ENCODE measurements around the gene GRAP2. TPM values are rescaled to one million over a fixed set of nuclear protein-coding genes. Genes with fewer than 3 reads are reported as not detected.

The GRAP2 gene
- total and polyA plus RNA-seq, 2 of the 4 experiments (the other 2 are of a cell fraction): not detected

GRCh38 chr22:39896313-39896996, 4.4 kb upstream of the GRAP2 start:
- Histone ChIP-seq H3K36me3 (ENCODE audit: control insufficient read depth, insufficient read depth, low read length) (no peaks in the 10 kb centered on the region), H2BK15ac (ENCODE audit: low read depth, low read length) (no peak overlapping the region), H4K20me1 (ENCODE audit: insufficient read depth, low read length) (no peaks in the 10 kb centered on the region), H2AK5ac (ENCODE audit: low read depth, low read length) (no peak overlapping the region), H4K91ac (ENCODE audit: insufficient read depth, low read depth, low read length) (no peak overlapping the region), H3K4ac (ENCODE audit: low read depth, low read length) (no peak overlapping the region), H2BK20ac (ENCODE audit: low read depth, low read length) (no peak overlapping the region), H3K27me3 (ENCODE audit: control insufficient read depth, insufficient read depth, low read length) (peaks cover 40% of the 10 kb centered on the region), H3K9ac (ENCODE audit: low read depth, low read length) (no peak overlapping the region), H4K5ac (ENCODE audit: low read depth, low read length) (no peak overlapping the region), H3K18ac (ENCODE audit: low read depth, low read length) (no peak overlapping the region), H2AFZ (replicated peaks; ENCODE audit: low read length, poor library complexity) (no peak overlapping the region), H2BK5ac (ENCODE audit: low read depth, low read length, poor library complexity, severe bottlenecking) (no peak overlapping the region), H3K4me1 (ENCODE audit: control insufficient read depth, insufficient read depth, low read length) (no peaks in the 10 kb centered on the region), H3K23ac (ENCODE audit: low read depth, low read length) (no peak overlapping the region), H4K8ac (ENCODE audit: low read depth in 2 of 2, low read length in 2 of 2) (no peak overlapping the region), H3K56ac (ENCODE audit: extremely low read depth, insufficient read depth, low read length) (no peak overlapping the region), H3K4me3 (ENCODE audit: insufficient read depth, low read depth, low read length) (no peak overlapping the region), H3K27ac (ENCODE audit: insufficient read depth, low read length) (no peak overlapping the region), H2AK9ac (replicated peaks; ENCODE audit: low read depth, low read length, poor library complexity) (no peak overlapping the region), H3K9me3 (ENCODE audit: control insufficient read depth, insufficient read depth, low read length) (no peaks in the 10 kb centered on the region), H3K9me1 (ENCODE audit: insufficient read depth, low read length) (no peaks in the 10 kb centered on the region), H3K79me1 (ENCODE audit: low read depth in 1 of 2, low read length in 2 of 2) (no peaks in the 10 kb centered on the region), H3K14ac (replicated peaks; ENCODE audit: low read depth, low read length) (no peak overlapping the region), H3K4me2 (ENCODE audit: low read depth, low read length) (no peak overlapping the region), H2BK120ac (ENCODE audit: low read depth, low read length) (no peak overlapping the region)
- DNase-seq: no peak
- ChIA-PET CTCF (no interaction called here), POLR2A (ENCODE audit: unreplicated experiment) (no interaction called here)
- TF ChIP-seq USF2 (IDR thresholded peaks at IDR 0.05; ENCODE audit: low read depth, low read length): no peak
- TF ChIP-seq FOS (IDR thresholded peaks at IDR 0.05; ENCODE audit: low read depth, low read length): no peak
- TF ChIP-seq MAFK (IDR thresholded peaks at IDR 0.05; ENCODE audit: low read depth, low read length): no peak
- TF ChIP-seq MAZ (IDR thresholded peaks at IDR 0.05; ENCODE audit: borderline replicate concordance, low read depth, low read length): no peak
- TF ChIP-seq SMC3 (IDR thresholded peaks at IDR 0.05; ENCODE audit: low read depth, low read length): no peak
- TF ChIP-seq RAD21 (IDR thresholded peaks at IDR 0.05; ENCODE audit: low read length): no peak
- TF ChIP-seq CTCF (conservative IDR thresholded peaks at IDR 0.05; ENCODE audit: low read depth, low read length): no peak
- TF ChIP-seq MXI1 (IDR thresholded peaks at IDR 0.05; ENCODE audit: borderline replicate concordance, low read depth, low read length): no peak
- no peak for TF ChIP-seq CHD1 (IDR thresholded peaks at IDR 0.05; ENCODE audit: low read depth, low read length)
- TF ChIP-seq RCOR1 (IDR thresholded peaks at IDR 0.05; ENCODE audit: insufficient replicate concordance, low read length): no peak
- no peak for TF ChIP-seq ELK1 (IDR thresholded peaks at IDR 0.05; ENCODE audit: borderline replicate concordance, low read depth, low read length)
- 35% methylated on average over 4 of the region's 6 CpGs; no CpG with 5 or more reads in 1 of the 2 experiments for WGBS, 2 experiments (ENCODE audit: extremely low coverage in 2 of 2, insufficient read length in 1 of 2)
- intact Hi-C loops (cut with micrococcal nuclease): no loop called here
- ATAC-seq (ENCODE audit: low read depth): no peak
- dilution Hi-C loops (cut with HindIII; ENCODE audit: low sequenced_read_pairs, unreplicated experiment): no loop called here
- no TSS peak for BruUV-seq (replicated peaks)
- in situ Hi-C loops (cut with MboI; ENCODE audit: low sequenced_read_pairs): no loop called here
